Measurements from ENCODE around the gene AJM1. TPM values are rescaled to one million over a fixed set of nuclear protein-coding genes. Genes with fewer than 3 reads are reported as not detected.
"Not testable (repeated sequence)": the region's sequence is repeated elsewhere in the genome, so short reads cannot be mapped to it uniquely, and the experiment has no call there.

AJM1 gene
- total RNA-seq (2022), result 3.6 and 4.2 TPM in 2 replicates
- Bru-seq, nascent RNA, result percentile 34 among the genes with signal in this experiment
- BruChase-seq, experiment 1, labeled RNA remaining after a 2-hour chase, result percentile 36 among the genes with signal in this experiment
- BruChase-seq, experiment 2, labeled RNA remaining after a 6-hour chase, result percentile 52 among the genes with signal in this experiment
- long read RNA-seq, full-length matches to known transcripts, result 3 of 3 reads
- long read RNA-seq, partial matches to known transcripts, result 0 of 3 reads
- long read RNA-seq, other reads (novel, unspliced or antisense), result 0 of 3 reads

- intact Hi-C loops (cut with micrococcal nuclease; ENCODE audit: unreplicated experiment), result loop anchor here (2.0 to 10.0 kb wide), 3 partner anchors 56 to 192 kb away; partner anchors contain the start of genes C8G and FBXW5
- not testable (repeated sequence) for H3K4me1 Mint-ChIP-seq (ENCODE audit: low read depth, unreplicated experiment); H3K27me3 Mint-ChIP-seq (ENCODE audit: insufficient read depth, unreplicated experiment); H3K36me3 ChIP-seq (ENCODE audit: control insufficient read depth, insufficient read depth, low read length); H3K9me3 ChIP-seq; H3K9me3 Mint-ChIP-seq (ENCODE audit: unreplicated experiment); H3K27me3 ChIP-seq (replicated peaks; ENCODE audit: control insufficient read depth, insufficient read depth, low read length); BruUV-seq (replicated peaks)
- H3K27ac Mint-ChIP-seq (ENCODE audit: unreplicated experiment), result peak within 1 kb of the TSS; percentile 50
- Histone ChIP-seq H3K4me1 (peaks cover 25% of the 10 kb centered on the region), H3K4me3 (ENCODE audit: low read depth, low read length) (peak within 1 kb of the TSS; percentile 31)
- CTCF ChIA-PET, result interaction anchor here (0.6 to 1.6 kb wide), 19 partner anchors 13 to 244 kb away, joined by 3 to 15 read pairs (median 4); partner anchors contain the start of genes EDF1, RABL6 and SAPCD2
- H3K4me3 Mint-ChIP-seq (ENCODE audit: unreplicated experiment), result peak within 1 kb of the TSS; percentile 70
- peak; percentile 81 to 89 for DNase-seq
- POLR2A ChIA-PET, result interaction anchor here (0.6 kb wide), 1 partner anchor 130 kb away, joined by 16 read pairs; the partner anchor contains the start of gene DIPK1B
- peak; percentile 88 to 92 for TF ChIP-seq CTCF (IDR thresholded peaks at IDR 0.05; ENCODE audit: insufficient read depth in 1 of 2, low read depth in 1 of 2, low read length in 1 of 2, severe bottlenecking in 1 of 2, unreplicated experiment in 1 of 2)
- H3K36me3 Mint-ChIP-seq (ENCODE audit: insufficient read depth, unreplicated experiment), result peaks cover 76% of the 10 kb centered on the region
These were observed at the start of gene AJM1 for GRCh38 chr9:136842380-136842948. TSS of gene AJM1 (plus strand) at chr9:136842478. CDS start at chr9:136844415, 1,937 bp downstream.

- peak overlapping the region; percentile 98 for H3K4me3 ChIP-seq (ENCODE audit: low read depth, low read length)
- no peaks in the 10 kb centered on the region for H3K9me3 ChIP-seq
- Mint-ChIP-seq H3K9me3 (ENCODE audit: unreplicated experiment) (no peaks in the 10 kb centered on the region), H3K27ac (ENCODE audit: unreplicated experiment) (peak overlapping the region; percentile 19), H3K4me3 (ENCODE audit: unreplicated experiment) (no peak overlapping the region), H3K4me1 (ENCODE audit: low read depth, unreplicated experiment) (peaks cover 37% of the 10 kb centered on the region), H3K27me3 (ENCODE audit: insufficient read depth, unreplicated experiment) (no peaks in the 10 kb centered on the region), H3K36me3 (ENCODE audit: insufficient read depth, unreplicated experiment) (peaks cover 40% of the 10 kb centered on the region)
- H3K36me3 ChIP-seq (ENCODE audit: control insufficient read depth, insufficient read depth, low read length), result peaks cover 10% of the 10 kb centered on the region
- no TSS peak for BruUV-seq (replicated peaks)
- intact Hi-C loops (cut with micrococcal nuclease; ENCODE audit: unreplicated experiment), result loop anchor here (5.0 to 10.0 kb wide), 2 partner anchors 311 to 451 kb away; partner anchors contain the start of genes SEC16A and TUBB4B
- H3K27me3 ChIP-seq (replicated peaks; ENCODE audit: control insufficient read depth, insufficient read depth, low read length), result no peaks in the 10 kb centered on the region
- no peak for TF ChIP-seq CTCF (IDR thresholded peaks at IDR 0.05; ENCODE audit: insufficient read depth in 1 of 2, low read depth in 1 of 2, low read length in 1 of 2, severe bottlenecking in 1 of 2, unreplicated experiment in 1 of 2)
- H3K4me1 ChIP-seq, result peaks cover 59% of the 10 kb centered on the region
- ChIA-PET CTCF (interaction anchor here (0.6 to 1.4 kb wide), 4 partner anchors 13 to 205 kb away, joined by 3 to 4 read pairs (median 4); partner anchors contain the start of gene AJM1), POLR2A (interaction anchor here (0.5 kb wide), 1 partner anchor 334 kb away, joined by 4 read pairs; no protein-coding TSS in a partner anchor)
- no peak for DNase-seq
These were observed 49.0 kb upstream of the AJM1 start for GRCh38 chr9:136793086-136793946.
